Heart left ventricle (tissue), 13 donors: ENCODE data around the gene GGA2.

ENCODE experiments used
- CTCF ChIP-seq, 12 donors: fragments of 200-600 bp; sonication (generic) in 4 of 12; IDR thresholded peaks; one replicate each; pipeline versions ENCODE4 v1.5.0 to v1.8.0; 2018 to 2022; ENCODE audit warnings: antibody characterized with exemption in 12 of 12, mild to moderate bottlenecking in 5 of 12
- POLR2A ChIP-seq, 2 donors: fragments of 450-650 bp; IDR thresholded peaks; one replicate each; pipeline ENCODE4 v1.6.1; 2017; ENCODE audit warnings: antibody characterized with exemption in 2 of 2, mild to moderate bottlenecking in 2 of 2, moderate library complexity in 2 of 2
- donor health status: ischemic (EF 13 %, LVEDD 7.1; RV severe dilation, severe dysfunction).
- donor health status: DM: no; HTN: yes; CAD: no.
- donor health status: DM: no; HTN: no; CAD: no.
- donor health status: ischemic (EF 25% LVEDD 6.9; RV normal size, moderate dysfunction).
- donor health status: ischemic (EF 25% LVEDD 5.7; RV mildly dilated, moderate dysfunction).
- donor health status: ischemic (EF 35%, LVEDD 5.7; RV mildly dilated, moderate dysfunction).
- donor health status: nonischemic (EF 11% LVEDD 7.7; RV severe dilation, severe dysfunction).
- donor health status: DM: yes; HTN: yes; CAD: no.
- donor health status: PGD.
- donor health status: ischemic (EF 29% LVEDD 5.4; RV normal size, mild dysfunction).
- donor health status: nonischemic (EF 23%, LVEDD 6.1; RV moderate dilation, normal function).

- no peak for TF ChIP-seq CTCF (IDR thresholded peaks at IDR 0.05)
- no peak for TF ChIP-seq POLR2A (IDR thresholded peaks at IDR 0.05)
These were observed 23.8 kb downstream of the GGA2 start for GRCh38 chr16:23486480-23486879.
